H9 (cell line): ENCODE data around the gene HS3ST1. TPM values are rescaled to one million over a fixed set of nuclear protein-coding genes. Genes with fewer than 3 reads are reported as not detected.

Experiments
- DNase-seq: peaks from one replicate; pipeline ENCODE4 v3.0.0-alpha.2; 2017
- H2AFZ ChIP-seq: one replicate; pipeline ENCODE4 v1.6.1; 2013; ENCODE audit warnings: mild to moderate bottlenecking, low read length, control low read depth, moderate library complexity
- H2AK5ac ChIP-seq: 2 replicates; pipeline ENCODE4 v1.6.1; 2013; ENCODE audit warnings: low read length, control low read depth, mixed read lengths; ENCODE audit not compliant: insufficient read length
- H2BK120ac ChIP-seq: one replicate; pipeline ENCODE4 v1.6.1; 2013; ENCODE audit warnings: low read depth, mild to moderate bottlenecking, low read length, control low read depth, inconsistent platforms; ENCODE audit not compliant: poor library complexity, severe bottlenecking
- H2BK12ac ChIP-seq: 2 replicates; pipeline ENCODE4 v1.6.1; 2013; ENCODE audit warnings: low read length, control low read depth, mixed read lengths, low read depth; ENCODE audit not compliant: insufficient read length
- H2BK15ac ChIP-seq: 2 replicates; pipeline ENCODE4 v1.6.1; 2013; ENCODE audit warnings: low read depth, low read length, control low read depth
- H2BK20ac ChIP-seq: one replicate; pipeline ENCODE4 v1.6.1; 2013; ENCODE audit warnings: low read depth, mild to moderate bottlenecking, low read length, control low read depth, inconsistent platforms; ENCODE audit not compliant: poor library complexity, severe bottlenecking
- H2BK5ac ChIP-seq: 2 replicates; pipeline ENCODE4 v1.6.1; 2013; ENCODE audit warnings: low read length, control low read depth, mixed read lengths; ENCODE audit not compliant: insufficient read length
- H3K14ac ChIP-seq: 2 replicates; pipeline ENCODE4 v1.6.1; 2013; ENCODE audit warnings: low read length, control low read depth; ENCODE audit not compliant: insufficient read depth
- H3K18ac ChIP-seq: 2 replicates; pipeline ENCODE4 v1.6.1; 2013; ENCODE audit warnings: low read depth, mild to moderate bottlenecking, mixed read lengths, low read length, control low read depth; ENCODE audit not compliant: insufficient read length
- H3K23ac ChIP-seq: 2 replicates; pipeline ENCODE4 v1.6.1; 2013; ENCODE audit warnings: low read length, control low read depth, mixed read lengths, low read depth; ENCODE audit not compliant: insufficient read length
- H3K23me2 ChIP-seq: 2 replicates; pipeline ENCODE4 v1.6.1; 2013; ENCODE audit warnings: low read depth, mild to moderate bottlenecking, mixed read lengths, low read length, control low read depth; ENCODE audit not compliant: insufficient read length, poor library complexity, severe bottlenecking
- H3K27ac ChIP-seq: 2 replicates; pipeline ENCODE4 v1.5.1; 2013; ENCODE audit warnings: low read length, control low read depth, mixed read lengths, low read depth; ENCODE audit not compliant: insufficient read length
- H3K27me3 ChIP-seq: 2 replicates; pipeline ENCODE4 v1.6.1; 2013; ENCODE audit warnings: low read length, control low read depth, inconsistent platforms; ENCODE audit not compliant: insufficient read depth
- H3K4ac ChIP-seq: 2 replicates; pipeline ENCODE4 v1.6.1; 2013; ENCODE audit warnings: low read depth, mild to moderate bottlenecking, control low read depth, inconsistent platforms, low read length, moderate library complexity
- H3K4me1 ChIP-seq: 2 replicates; pipeline ENCODE4 v1.6.1; 2013; ENCODE audit warnings: low read length, control low read depth, inconsistent platforms; ENCODE audit not compliant: insufficient read depth
- H3K4me2 ChIP-seq: 2 replicates; pipeline ENCODE4 v1.6.1; 2013; ENCODE audit warnings: low read length, control low read depth, mixed read lengths; ENCODE audit not compliant: insufficient read length, insufficient read depth
- H3K56ac ChIP-seq: 2 replicates; pipeline ENCODE4 v1.6.1; 2013; ENCODE audit warnings: low read depth, mild to moderate bottlenecking, mixed read lengths, low read length, control low read depth; ENCODE audit not compliant: insufficient read length
- H3K79me1 ChIP-seq: 2 replicates; pipeline ENCODE4 v1.6.1; 2013; ENCODE audit warnings: low read depth, mild to moderate bottlenecking, moderate library complexity, low read length, control low read depth, inconsistent platforms; ENCODE audit not compliant: insufficient read depth, poor library complexity, severe bottlenecking
- H3K79me2 ChIP-seq: 2 replicates; pipeline ENCODE4 v1.6.1; 2013; ENCODE audit warnings: low read length, control low read depth, inconsistent platforms; ENCODE audit not compliant: insufficient read depth
- H3K9ac ChIP-seq: 2 replicates; pipeline ENCODE4 v1.6.1; 2013; ENCODE audit warnings: low read length, control low read depth, mixed read lengths; ENCODE audit not compliant: insufficient read length; ENCODE audit errors: extremely low read depth
- H3K9me3 ChIP-seq: one replicate; pipeline ENCODE4 v1.6.1; 2013; ENCODE audit warnings: low read depth, low read length, inconsistent platforms; ENCODE audit not compliant: control insufficient read depth
- H3T11ph ChIP-seq: one replicate; pipeline ENCODE4 v1.6.1; 2013; ENCODE audit warnings: mild to moderate bottlenecking, low read length, control low read depth, inconsistent platforms
- H4K20me1 ChIP-seq: one replicate; pipeline ENCODE4 v1.6.1; 2013; ENCODE audit not compliant: control insufficient read depth, insufficient read length, insufficient read depth
- H4K5ac ChIP-seq: 2 replicates; pipeline ENCODE4 v1.6.1; 2013; ENCODE audit warnings: low read depth, mild to moderate bottlenecking, mixed read lengths, low read length, control low read depth; ENCODE audit not compliant: insufficient read length
- H4K8ac ChIP-seq: replicated peaks from 2 replicates; pipeline ENCODE4 v1.6.1; 2013; ENCODE audit warnings: low read length, control low read depth, mixed read lengths, low read depth; ENCODE audit not compliant: insufficient read length
- H4K91ac ChIP-seq: 2 replicates; pipeline ENCODE4 v1.6.1; 2013; ENCODE audit warnings: low read depth, mild to moderate bottlenecking, moderate library complexity, mixed read lengths, low read length, control low read depth; ENCODE audit not compliant: insufficient read length
- H3K27ac Mint-ChIP-seq, 3 experiments: 2 replicates in 2 of 3; 3 replicates in 1 of 3; pipeline ENCODE4 v1.8.0; 2020 to 2021; ENCODE audit warnings: mixed read lengths in 3 of 3, mild to moderate bottlenecking in 1 of 3, moderate library complexity in 1 of 3
- H3K27me3 Mint-ChIP-seq: 2 replicates; pipeline ENCODE4 v1.8.0; 2021; ENCODE audit warnings: low read depth, mild to moderate bottlenecking, moderate library complexity, mixed read lengths
- H3K36me3 Mint-ChIP-seq, 3 experiments: 2 replicates in 2 of 3; 3 replicates in 1 of 3; pipeline ENCODE4 v1.8.0; 2020 to 2021; ENCODE audit warnings: low read depth in 3 of 3, mixed read lengths in 3 of 3; ENCODE audit not compliant: insufficient read depth in 1 of 3
- H3K4me1 Mint-ChIP-seq, 2 experiments: 2 replicates each; pipeline ENCODE4 v1.8.0; 2020; ENCODE audit warnings: mixed read lengths in 2 of 2
- H3K4me3 Mint-ChIP-seq, 2 experiments: 2 replicates in 1 of 2; 3 replicates in 1 of 2; pipeline ENCODE4 v1.8.0; 2020 to 2021; ENCODE audit warnings: mild to moderate bottlenecking in 2 of 2, mixed read lengths in 2 of 2, moderate library complexity in 1 of 2
- H3K9me3 Mint-ChIP-seq, 2 experiments: 2 replicates in 1 of 2; 3 replicates in 1 of 2; pipeline ENCODE4 v1.8.0; 2020; ENCODE audit warnings: mild to moderate bottlenecking in 2 of 2, mixed read lengths in 2 of 2, moderate library complexity in 1 of 2
- CTCF ChIP-seq: fragments of 200-600 bp; sonication (generic); conservative IDR thresholded peaks from 3 replicates; pipeline ENCODE4 v1.8.0; 2021; ENCODE audit warnings: antibody characterized with exemption, mild to moderate bottlenecking
- WGBS: extraction: QIAGEN DNeasy Blood & Tissue Kit; methylation state at CpG from one replicate; pipeline ENCODE4 v1.1.7; 2013; ENCODE audit warnings: missing lambda C conversion rate, low lambda C conversion rate, mixed read lengths; ENCODE audit not compliant: insufficient read length; ENCODE audit errors: extremely low coverage; 5-methylcytosine and 5-hydroxymethylcytosine counted together
- total RNA-seq: library from RNA; stranded (reverse); gene quantifications from 2 replicates; pipeline ENCODE4 v1.2.1, GENCODE V29; 2021

HS3ST1 gene
- total RNA-seq, 1 experiment from 2014 or later = 0.04 TPM

- no peak overlapping the region for H3K56ac ChIP-seq
Observed at GRCh38 chr4:11471046-11471441, 42.4 kb upstream of the HS3ST1 start.

More at GRCh38 chr4:11471046-11471441, 42.4 kb upstream of the HS3ST1 start:
- H3K79me1 ChIP-seq = no peaks in the 10 kb centered on the region
- no peak overlapping the region for H4K91ac ChIP-seq
- no peaks in the 10 kb centered on the region; the same call in 1 of the 2 replicates for H3K27me3 Mint-ChIP-seq
- H3T11ph ChIP-seq = no peak overlapping the region
- no peak overlapping the region for H3K4ac ChIP-seq
- no peak overlapping the region for H2BK12ac ChIP-seq
- H3K4me3 Mint-ChIP-seq = no peak overlapping the region
- peaks cover 11% of the 10 kb centered on the region; the same call in 1 of the 2 replicates for H3K4me1 ChIP-seq
- H4K5ac ChIP-seq = no peak overlapping the region
- no peak overlapping the region for H2BK120ac ChIP-seq
- H3K23ac ChIP-seq = no peak overlapping the region
- no peaks in the 10 kb centered on the region for H3K79me2 ChIP-seq
- no peaks in the 10 kb centered on the region for H3K27me3 ChIP-seq
- no peak overlapping the region for H2AK5ac ChIP-seq
- no peak overlapping the region for H3K4me2 ChIP-seq
- H3K27ac ChIP-seq = no peak overlapping the region
- H2BK15ac ChIP-seq = no peak overlapping the region
- no peaks in the 10 kb centered on the region for H4K20me1 ChIP-seq
- peaks cover 26 to 30% of the 10 kb centered on the region in 2 experiments for H3K4me1 Mint-ChIP-seq
- no peak overlapping the region for H3K14ac ChIP-seq
- no peak for DNase-seq
- H3K9ac ChIP-seq = no peak overlapping the region
- no CpG with 5 or more reads among the region's 3 CpGs for WGBS
- H4K8ac ChIP-seq = no peak overlapping the region
- no peak overlapping the region for H3K18ac ChIP-seq
- no peak for TF ChIP-seq CTCF
- no peak overlapping the region for H2AFZ ChIP-seq
- no peaks in the 10 kb centered on the region for H3K36me3 Mint-ChIP-seq
- H3K27ac Mint-ChIP-seq = no peak overlapping the region; a peak in 1 of 7 replicates
- no peak overlapping the region for H2BK5ac ChIP-seq
- H3K9me3 ChIP-seq = no peaks in the 10 kb centered on the region
- H2BK20ac ChIP-seq = no peak overlapping the region
- no peaks in the 10 kb centered on the region for H3K23me2 ChIP-seq
- H3K9me3 Mint-ChIP-seq = no peaks in the 10 kb centered on the region
